ENCODE data around the gene TOP1. TPM values are rescaled to one million over a fixed set of nuclear protein-coding genes. Genes with fewer than 3 reads are reported as not detected.
"Not testable (repeated sequence)": the region's sequence is repeated elsewhere in the genome, so short reads cannot be mapped to it uniquely, and the experiment has no call there.

TOP1 gene
- total and polyA plus RNA-seq, 2 experiments from 2014 or later = 21.5 to 21.7 TPM

DNA sequence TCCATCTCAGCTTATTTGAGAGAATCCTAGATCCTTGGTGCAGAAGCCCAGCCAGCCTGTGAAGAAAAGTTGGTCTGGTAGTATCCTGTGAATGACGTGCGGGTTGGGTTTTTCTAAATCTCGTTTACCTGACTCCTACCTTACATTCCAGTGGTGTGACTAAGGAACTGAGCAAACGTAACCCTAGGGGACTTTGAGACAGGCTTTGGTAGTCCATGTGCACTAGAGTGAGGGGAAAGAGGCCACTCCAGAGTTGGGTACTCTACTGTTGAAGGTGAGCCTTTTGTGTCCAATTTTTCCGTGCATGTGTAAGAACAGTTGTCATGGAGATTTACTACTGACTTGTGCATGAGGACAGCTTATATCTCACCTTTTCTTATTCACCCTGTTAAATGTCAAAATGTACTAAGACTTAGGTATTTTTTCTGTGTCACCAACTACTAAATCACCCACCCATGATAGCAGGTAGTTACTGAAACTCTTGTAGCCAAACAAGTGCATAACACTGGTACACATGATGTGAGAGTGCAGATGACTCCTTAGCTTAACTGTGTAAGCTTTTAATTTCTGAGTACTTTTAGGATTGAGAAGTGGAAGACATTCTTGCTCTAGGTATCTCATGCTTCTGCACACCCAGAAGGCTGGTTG, 82.4 kb downstream of the TOP1 start:
- no peak overlapping the region for H3K4me3 ChIP-seq
- H3K27ac ChIP-seq = no peak overlapping the region
- H3K4me1 ChIP-seq (ENCODE audit: low read depth) = peaks cover 4% of the 10 kb centered on the region
- H3K9me3 ChIP-seq (ENCODE audit: low read depth) = no peaks in the 10 kb centered on the region
- H3K27me3 ChIP-seq = no peaks in the 10 kb centered on the region
- peaks cover 68% of the 10 kb centered on the region for H3K36me3 ChIP-seq
- DNase-seq (ENCODE audit: low read depth in 1 of 2, low spot score in 1 of 2) = no peak
- TF ChIP-seq, protein P1, sequence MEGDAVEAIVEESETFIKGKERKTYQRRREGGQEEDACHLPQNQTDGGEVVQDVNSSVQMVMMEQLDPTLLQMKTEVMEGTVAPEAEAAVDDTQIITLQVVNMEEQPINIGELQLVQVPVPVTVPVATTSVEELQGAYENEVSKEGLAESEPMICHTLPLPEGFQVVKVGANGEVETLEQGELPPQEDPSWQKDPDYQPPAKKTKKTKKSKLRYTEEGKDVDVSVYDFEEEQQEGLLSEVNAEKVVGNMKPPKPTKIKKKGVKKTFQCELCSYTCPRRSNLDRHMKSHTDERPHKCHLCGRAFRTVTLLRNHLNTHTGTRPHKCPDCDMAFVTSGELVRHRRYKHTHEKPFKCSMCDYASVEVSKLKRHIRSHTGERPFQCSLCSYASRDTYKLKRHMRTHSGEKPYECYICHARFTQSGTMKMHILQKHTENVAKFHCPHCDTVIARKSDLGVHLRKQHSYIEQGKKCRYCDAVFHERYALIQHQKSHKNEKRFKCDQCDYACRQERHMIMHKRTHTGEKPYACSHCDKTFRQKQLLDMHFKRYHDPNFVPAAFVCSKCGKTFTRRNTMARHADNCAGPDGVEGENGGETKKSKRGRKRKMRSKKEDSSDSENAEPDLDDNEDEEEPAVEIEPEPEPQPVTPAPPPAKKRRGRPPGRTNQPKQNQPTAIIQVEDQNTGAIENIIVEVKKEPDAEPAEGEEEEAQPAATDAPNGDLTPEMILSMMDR (IDR thresholded peaks at IDR 0.05; ENCODE audit: low read depth, low read length) = no peak

DNA sequence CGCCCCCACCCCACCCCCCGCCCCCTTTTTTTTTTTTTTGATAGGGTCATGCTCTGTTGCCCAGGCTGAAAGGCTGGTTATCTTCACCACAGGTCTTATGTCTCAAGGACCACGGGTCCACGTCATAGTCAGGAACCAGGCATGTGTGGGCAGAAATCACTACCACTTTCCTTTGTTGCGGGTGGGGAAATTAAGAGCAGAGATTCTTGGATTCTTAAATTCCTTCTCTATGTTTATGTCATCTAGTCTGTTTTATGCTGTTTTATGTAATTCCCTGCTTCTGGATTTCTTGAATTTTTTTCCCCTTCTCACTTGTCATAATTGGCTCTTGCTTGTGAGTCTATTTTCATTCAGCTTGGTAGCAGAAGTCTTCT, 82.9 kb downstream of the TOP1 start:
- Histone ChIP-seq H3K9me3 (ENCODE audit: low read depth) (no peaks in the 10 kb centered on the region), H3K27ac (no peak overlapping the region), H3K36me3 (peaks cover 68% of the 10 kb centered on the region), H3K4me1 (ENCODE audit: low read depth) (peaks cover 4% of the 10 kb centered on the region), H3K27me3 (no peaks in the 10 kb centered on the region), H3K4me3 (no peak overlapping the region)
- TF ChIP-seq, protein P1 (IDR thresholded peaks at IDR 0.05; ENCODE audit: low read depth, low read length) = no peak
- DNase-seq (ENCODE audit: low read depth in 1 of 2, low spot score in 1 of 2) = no peak

DNA sequence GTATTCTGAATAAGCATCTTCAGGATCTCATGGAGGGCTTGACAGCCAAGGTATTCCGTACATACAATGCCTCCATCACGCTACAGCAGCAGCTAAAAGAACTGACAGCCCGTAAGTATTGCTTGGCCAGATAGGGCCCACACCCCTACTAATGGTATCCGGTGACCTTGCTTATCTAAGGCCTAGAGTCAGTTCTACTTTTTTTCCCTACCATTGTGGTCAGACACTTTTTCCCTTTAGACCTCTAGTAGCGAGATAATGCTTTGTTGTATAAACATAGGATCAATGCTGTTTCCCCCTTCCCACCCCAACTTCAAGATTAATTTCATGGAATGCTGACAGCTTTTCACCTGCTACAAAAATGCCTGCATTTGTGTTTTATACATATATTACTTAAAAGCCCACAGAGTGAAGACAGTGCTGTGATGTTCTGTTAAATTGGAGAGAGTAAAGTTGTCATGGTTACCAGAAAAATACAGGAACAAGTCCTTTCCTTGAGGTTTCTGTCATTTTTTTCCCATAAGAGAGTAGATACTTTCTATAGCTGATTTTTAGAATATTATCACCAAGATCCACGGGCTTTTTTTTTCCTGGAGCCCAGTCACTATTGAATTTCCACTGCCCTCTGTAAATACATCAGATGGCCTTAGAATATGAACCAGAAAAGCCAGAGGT, 87.8 kb downstream of the TOP1 start:
- TF ChIP-seq, protein P1 (IDR thresholded peaks at IDR 0.05; ENCODE audit: low read depth, low read length) = no peak
- peaks cover 4% of the 10 kb centered on the region for H3K4me1 ChIP-seq (ENCODE audit: low read depth)
- peaks cover 83% of the 10 kb centered on the region for H3K36me3 ChIP-seq
- H3K9me3 ChIP-seq (ENCODE audit: low read depth) = no peaks in the 10 kb centered on the region
- H3K4me3 ChIP-seq = no peak overlapping the region
- H3K27ac ChIP-seq = peak overlapping the region; percentile 43
- no peak for DNase-seq (ENCODE audit: low read depth in 1 of 2, low spot score in 1 of 2)
- no peaks in the 10 kb centered on the region for H3K27me3 ChIP-seq

DNA sequence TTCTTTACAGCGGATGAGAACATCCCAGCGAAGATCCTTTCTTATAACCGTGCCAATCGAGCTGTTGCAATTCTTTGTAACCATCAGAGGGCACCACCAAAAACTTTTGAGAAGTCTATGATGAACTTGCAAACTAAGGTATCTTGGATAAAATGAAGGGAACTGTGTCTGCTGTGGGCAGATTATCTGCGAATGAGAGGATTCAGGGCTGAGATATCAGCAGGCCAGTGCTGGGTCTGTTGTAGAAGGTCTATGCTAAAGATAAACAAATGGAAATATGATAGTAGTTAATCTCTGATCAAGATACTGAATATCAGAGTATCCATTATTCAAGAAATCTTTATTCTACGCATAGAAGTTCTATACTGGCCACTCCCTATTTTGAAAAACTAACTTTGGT, 89.5 kb downstream of the TOP1 start:
- peaks cover 88% of the 10 kb centered on the region for H3K36me3 ChIP-seq
- TF ChIP-seq, protein P1 (IDR thresholded peaks at IDR 0.05; ENCODE audit: low read depth, low read length) = peak; percentile 11
- H3K4me3 ChIP-seq; H3K4me1 ChIP-seq (ENCODE audit: low read depth); H3K9me3 ChIP-seq (ENCODE audit: low read depth); H3K27ac ChIP-seq; DNase-seq (ENCODE audit: low read depth in 1 of 2, low spot score in 1 of 2); H3K27me3 ChIP-seq: not testable (repeated sequence)

DNA sequence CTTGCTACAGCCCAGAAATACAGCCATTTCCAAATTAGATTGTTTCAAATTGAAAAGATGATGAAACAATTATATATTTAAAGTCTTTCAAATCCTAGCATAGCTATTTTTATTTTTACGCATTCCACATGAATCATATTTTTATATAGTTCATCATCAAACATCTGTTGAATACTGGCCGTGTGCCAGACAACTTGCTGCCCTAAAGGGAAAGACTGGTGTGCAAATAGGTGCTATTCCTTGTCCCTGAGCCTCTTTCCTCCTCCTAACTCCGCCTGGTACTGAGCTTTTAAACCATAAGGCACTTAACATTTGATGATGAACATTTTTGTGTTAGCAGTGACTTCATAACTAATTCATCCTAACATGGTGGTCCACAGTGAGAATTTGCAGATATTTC, 90.0 kb downstream of the TOP1 start:
- Histone ChIP-seq H3K36me3 (peaks cover 90% of the 10 kb centered on the region), H3K27me3 (no peaks in the 10 kb centered on the region), H3K9me3 (ENCODE audit: low read depth) (no peaks in the 10 kb centered on the region), H3K4me1 (ENCODE audit: low read depth) (peaks cover 4% of the 10 kb centered on the region), H3K4me3 (no peak overlapping the region), H3K27ac (no peak overlapping the region)
- TF ChIP-seq, protein P1 (IDR thresholded peaks at IDR 0.05; ENCODE audit: low read depth, low read length) = no peak
- no peak for DNase-seq (ENCODE audit: low read depth in 1 of 2, low spot score in 1 of 2)

Measured in cardiac muscle cell (in vitro differentiated cells and primary cell).